ENCODE data around the gene HIF1AN.

GRCh38 chr10:100490531-100490930 lies 45.2 kb upstream of the HIF1AN start:
- TF ChIP-seq EP300 (IDR thresholded peaks at IDR 0.05): no peak
- TF ChIP-seq CTCF (IDR thresholded peaks at IDR 0.05): no peak
- no peak for TF ChIP-seq POLR2A (IDR thresholded peaks at IDR 0.05)
